CD4-positive, alpha-beta T cell treated with Interleukin-1 beta for 1 hour (primary cell): ENCODE results near the gene ATF1.
"Not testable (repeated sequence)": the region's sequence is repeated elsewhere in the genome, so short reads cannot be mapped to it uniquely, and the experiment has no call there.

ENCODE experiments used
- DNase-seq, 2 donors: peaks; one replicate each; pipeline ENCODE4 v3.0.0-alpha.2; 2020 to 2022

The ATF1 gene

GRCh38 chr12:50868881-50869280, 105.0 kb downstream of the ATF1 start:
- DNase-seq, result not testable (repeated sequence)
